IgD-negative memory B cell (primary cell): Measurements from ENCODE around the gene TUBGCP3. TPM values are rescaled to one million over a fixed set of nuclear protein-coding genes. Genes with fewer than 3 reads are reported as not detected.

Experiments
- H3K27ac Mint-ChIP-seq, 3 donors: one replicate each; pipeline ENCODE4 v1.8.0; 2020 to 2022; ENCODE audit warnings: mild to moderate bottlenecking in 3 of 3, mixed read lengths in 3 of 3, moderate library complexity in 1 of 3
- H3K27me3 Mint-ChIP-seq: one replicate; pipeline ENCODE4 v1.8.0; 2021; ENCODE audit warnings: mixed read lengths
- H3K36me3 Mint-ChIP-seq: one replicate; pipeline ENCODE4 v1.8.0; 2020; ENCODE audit warnings: mild to moderate bottlenecking, mixed read lengths
- H3K4me1 Mint-ChIP-seq, 3 donors: one replicate each; pipeline ENCODE4 v1.8.0; 2020 to 2022; ENCODE audit warnings: mixed read lengths in 3 of 3, mild to moderate bottlenecking in 1 of 3
- H3K4me3 Mint-ChIP-seq, 4 donors: one replicate each; pipeline ENCODE4 v1.8.0; 2020 to 2022; ENCODE audit warnings: mild to moderate bottlenecking in 4 of 4, mixed read lengths in 4 of 4, moderate library complexity in 3 of 4
- H3K9me3 Mint-ChIP-seq, 3 donors: one replicate each; pipeline ENCODE4 v1.8.0; 2020 to 2021; ENCODE audit warnings: mixed read lengths in 3 of 3, mild to moderate bottlenecking in 1 of 3
- polyA plus RNA-seq: library from polyadenylated mRNA; unstranded; fragments of 300-500 nt; fragmentation: Illumina TruSeq; gene quantifications from one replicate; pipeline ENCODE4 v1.2.3, GENCODE V29; 2021

TUBGCP3 gene
- polyA plus RNA-seq, 1 donor from 2014 or later, result 17.9 TPM

DNA sequence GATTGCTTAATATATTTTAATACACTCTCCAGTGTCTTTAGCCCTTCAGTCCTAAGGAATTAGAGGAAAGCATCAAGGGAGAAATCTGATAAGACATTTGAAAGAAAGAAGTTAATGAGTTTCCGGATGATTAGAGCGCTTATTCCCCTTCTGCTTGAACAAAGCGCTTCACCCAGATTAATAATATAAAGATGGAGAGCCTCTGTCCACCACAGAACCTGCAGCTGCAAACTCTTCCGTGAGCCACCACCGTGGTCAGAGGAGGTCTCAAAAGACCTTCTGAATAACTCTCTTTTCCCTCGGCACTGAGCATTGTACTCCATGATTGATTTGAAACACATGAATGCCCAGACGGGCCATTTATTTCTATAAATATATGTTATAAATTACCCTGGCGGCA is 14.2 kb upstream of the TUBGCP3 start:
- Mint-ChIP-seq H3K36me3 (no peaks in the 10 kb centered on the region), H3K4me1 (peaks cover 0 to 9% (median 8%) of the 10 kb centered on the region in 3 donors), H3K27me3 (peaks cover 7% of the 10 kb centered on the region), H3K9me3 (no peaks in the 10 kb centered on the region), H3K4me3 (no peak overlapping the region), H3K27ac (no peak overlapping the region)

DNA sequence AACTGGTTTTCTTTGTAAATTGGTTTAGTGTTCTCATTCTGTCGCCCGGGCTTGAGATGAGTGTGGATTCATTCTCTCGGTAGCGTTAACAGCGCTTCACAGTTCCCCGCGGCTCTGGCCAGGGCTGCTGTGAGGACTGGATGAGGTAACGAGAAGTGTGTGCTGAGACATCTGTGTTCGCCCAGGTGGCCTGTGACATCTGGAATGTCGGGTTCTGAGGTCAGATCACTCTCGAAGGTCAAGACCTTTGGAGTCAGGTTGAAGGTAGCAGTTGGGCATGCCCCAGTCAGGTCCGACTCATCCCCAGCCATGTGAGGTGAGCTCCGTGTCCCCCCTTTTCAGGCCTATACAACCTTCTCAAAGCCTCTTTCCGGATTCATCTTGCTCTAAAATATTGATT is 13.4 kb upstream of the TUBGCP3 start:
- no peak overlapping the region for H3K4me3 Mint-ChIP-seq
- no peaks in the 10 kb centered on the region for H3K36me3 Mint-ChIP-seq
- peaks cover 10% of the 10 kb centered on the region for H3K27me3 Mint-ChIP-seq
- H3K27ac Mint-ChIP-seq, result no peak overlapping the region
- H3K9me3 Mint-ChIP-seq, result no peaks in the 10 kb centered on the region
- peaks cover 0 to 7% (median 6%) of the 10 kb centered on the region in 3 donors for H3K4me1 Mint-ChIP-seq

DNA sequence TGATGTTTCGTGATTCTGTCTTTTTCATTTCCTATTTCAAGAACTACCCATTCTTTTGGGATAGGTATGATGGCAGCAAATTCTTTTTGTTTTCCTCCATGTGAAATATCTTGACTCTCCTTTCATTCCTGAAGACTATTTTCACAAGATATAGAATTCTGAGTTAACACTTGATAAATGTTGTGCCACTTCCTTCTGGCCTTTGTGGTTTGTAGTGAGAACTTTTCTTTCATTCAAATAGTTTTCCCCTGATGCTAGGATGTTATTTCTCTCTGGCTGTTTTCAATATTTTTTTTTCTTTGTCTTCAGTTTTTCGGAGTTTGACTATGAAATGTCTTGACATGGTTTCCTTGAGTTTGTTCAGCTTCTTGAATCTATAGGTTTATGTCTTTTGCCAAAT is 8.3 kb upstream of the TUBGCP3 start:
- no peaks in the 10 kb centered on the region for H3K4me1 Mint-ChIP-seq
- H3K27ac Mint-ChIP-seq, result no peak overlapping the region
- peaks cover 12% of the 10 kb centered on the region for H3K27me3 Mint-ChIP-seq
- peaks cover 0 to 5% (median 0%) of the 10 kb centered on the region in 3 donors for H3K9me3 Mint-ChIP-seq
- H3K4me3 Mint-ChIP-seq, result no peak overlapping the region
- H3K36me3 Mint-ChIP-seq, result peaks cover 1% of the 10 kb centered on the region

DNA sequence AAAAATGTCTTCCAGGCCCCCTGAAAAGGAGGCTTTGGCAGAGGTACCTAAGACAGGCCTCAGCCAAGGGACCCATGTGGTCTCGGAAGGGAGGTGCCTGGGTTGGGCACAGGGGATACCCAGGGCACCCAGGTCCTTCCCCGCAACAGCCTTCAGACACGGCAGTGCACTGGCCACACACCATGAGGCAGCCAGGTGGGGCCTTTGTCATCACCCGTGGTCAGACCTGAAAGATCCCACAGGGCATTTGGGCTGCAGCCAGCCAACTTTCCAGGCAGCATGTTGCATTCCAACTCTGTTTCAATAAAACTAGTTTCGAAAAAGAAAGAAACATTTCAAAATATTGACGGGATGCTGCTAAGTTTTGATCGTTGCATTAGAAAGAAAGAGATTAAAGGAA is 4.7 kb upstream of the TUBGCP3 start:
- no peak overlapping the region for H3K27ac Mint-ChIP-seq
- H3K27me3 Mint-ChIP-seq, result peaks cover 11% of the 10 kb centered on the region
- H3K4me1 Mint-ChIP-seq, result peaks cover 0 to 8% (median 3%) of the 10 kb centered on the region in 3 donors
- H3K36me3 Mint-ChIP-seq, result peaks cover 1% of the 10 kb centered on the region
- H3K9me3 Mint-ChIP-seq, result peaks cover 0 to 5% (median 4%) of the 10 kb centered on the region in 3 donors
- H3K4me3 Mint-ChIP-seq, result no peak overlapping the region

DNA sequence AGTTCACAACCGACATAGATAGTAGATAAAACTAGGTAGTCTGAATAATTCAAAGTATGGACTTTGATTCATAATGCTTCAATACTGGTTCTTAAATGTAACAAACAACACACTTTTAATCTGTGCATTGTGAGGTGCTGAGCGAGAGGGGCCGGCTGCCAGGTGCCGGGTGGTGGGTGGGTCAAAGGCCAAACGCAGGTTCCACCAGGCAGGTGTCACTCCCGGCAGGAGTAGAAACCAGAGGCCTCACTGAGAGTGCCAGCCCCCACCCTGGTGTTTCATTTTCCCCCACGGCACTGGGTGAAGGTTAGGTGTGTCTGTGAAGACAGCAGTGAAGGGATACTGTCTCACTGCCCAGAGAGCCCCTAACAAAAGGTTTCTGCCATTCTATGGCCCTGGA is 4.2 kb upstream of the TUBGCP3 start:
- Mint-ChIP-seq H3K27me3 (peaks cover 10% of the 10 kb centered on the region), H3K4me3 (no peak overlapping the region), H3K27ac (no peak overlapping the region), H3K36me3 (peaks cover 1% of the 10 kb centered on the region), H3K4me1 (peaks cover 2 to 10% (median 5%) of the 10 kb centered on the region in 3 donors), H3K9me3 (peaks cover 0 to 5% (median 4%) of the 10 kb centered on the region in 3 donors)

DNA sequence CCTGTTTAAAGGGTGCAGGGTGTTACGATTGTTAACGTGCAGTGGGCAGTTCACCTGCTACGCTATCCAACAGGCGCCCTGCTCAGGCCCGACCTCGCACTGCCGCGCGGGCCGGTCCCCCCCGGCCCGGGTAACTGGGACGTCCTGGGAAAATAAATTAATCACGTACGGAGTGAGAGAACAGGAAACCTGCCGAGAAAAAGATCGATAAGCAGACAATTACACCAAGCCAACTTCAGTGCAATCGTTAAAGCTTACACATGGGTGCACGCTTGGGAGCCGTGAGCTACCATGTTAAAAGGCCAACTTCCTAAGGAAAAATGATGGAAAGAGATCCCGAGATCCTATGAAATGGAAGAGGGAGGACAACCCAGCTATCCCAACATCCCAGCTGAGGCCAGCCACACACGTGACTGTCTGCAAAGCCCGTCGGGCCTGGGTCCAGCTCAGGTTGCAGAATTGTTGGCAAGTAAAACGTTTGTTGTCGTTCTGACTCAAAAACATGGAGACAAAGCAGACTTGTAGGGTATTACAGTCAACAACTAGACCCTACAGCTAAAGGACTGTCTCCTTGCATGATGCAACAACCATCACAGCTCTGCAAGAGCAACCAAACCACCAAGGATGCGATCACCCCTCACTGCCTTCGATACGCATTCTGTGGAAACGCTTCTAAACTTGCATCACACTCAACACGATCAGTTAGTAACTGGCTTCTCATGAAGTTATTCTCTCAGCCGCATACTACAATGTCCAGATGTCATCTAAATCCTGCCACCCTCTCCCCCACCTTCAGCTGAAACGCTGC is 741 bp upstream of the TUBGCP3 start:
- H3K36me3 Mint-ChIP-seq, result peaks cover 1% of the 10 kb centered on the region
- peaks cover 14 to 25% (median 18%) of the 10 kb centered on the region in 3 donors for H3K4me1 Mint-ChIP-seq
- peaks cover 0 to 4% (median 0%) of the 10 kb centered on the region in 3 donors for H3K9me3 Mint-ChIP-seq
- peak overlapping the region; percentile 76 to 96 (median 84) for H3K4me3 Mint-ChIP-seq
- H3K27me3 Mint-ChIP-seq, result no peaks in the 10 kb centered on the region
- peak overlapping the region; percentile 87 to 97 (median 95) for H3K27ac Mint-ChIP-seq

DNA sequence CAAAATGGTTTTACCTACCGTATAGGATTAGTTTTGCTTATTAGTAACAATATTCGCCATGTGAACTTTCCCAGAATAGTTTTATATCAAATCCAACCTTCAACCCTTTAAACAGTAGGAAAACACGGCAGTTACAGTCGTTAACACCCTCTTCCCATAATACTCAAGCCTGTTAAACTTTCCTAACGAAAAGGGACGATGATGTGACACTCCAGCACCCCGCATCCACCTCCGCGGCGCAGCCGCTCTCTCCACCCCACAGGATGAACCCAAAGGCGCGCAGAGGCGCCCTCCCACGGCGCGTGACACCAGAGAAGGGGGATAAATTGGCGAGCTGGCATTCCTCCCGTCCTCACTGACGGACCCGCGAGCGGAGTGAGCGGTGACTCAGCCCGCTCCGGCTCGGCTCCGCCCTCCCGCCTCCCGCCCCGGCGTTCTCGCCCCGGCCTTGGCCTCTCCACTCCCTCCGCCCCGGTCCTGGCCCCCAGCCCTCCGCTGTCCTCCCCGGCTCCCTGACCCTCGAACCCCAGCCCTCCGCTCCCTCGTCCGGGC is 665 bp downstream of the TUBGCP3 start:
- Mint-ChIP-seq H3K9me3 (peaks cover 0 to 4% (median 0%) of the 10 kb centered on the region in 3 donors), H3K27me3 (no peaks in the 10 kb centered on the region), H3K36me3 (no peaks in the 10 kb centered on the region), H3K4me3 (peak overlapping the region; percentile 83 to 96 (median 91)), H3K27ac (peak overlapping the region; percentile 87 to 97 (median 90)), H3K4me1 (peaks cover 24 to 39% (median 30%) of the 10 kb centered on the region in 3 donors)

DNA sequence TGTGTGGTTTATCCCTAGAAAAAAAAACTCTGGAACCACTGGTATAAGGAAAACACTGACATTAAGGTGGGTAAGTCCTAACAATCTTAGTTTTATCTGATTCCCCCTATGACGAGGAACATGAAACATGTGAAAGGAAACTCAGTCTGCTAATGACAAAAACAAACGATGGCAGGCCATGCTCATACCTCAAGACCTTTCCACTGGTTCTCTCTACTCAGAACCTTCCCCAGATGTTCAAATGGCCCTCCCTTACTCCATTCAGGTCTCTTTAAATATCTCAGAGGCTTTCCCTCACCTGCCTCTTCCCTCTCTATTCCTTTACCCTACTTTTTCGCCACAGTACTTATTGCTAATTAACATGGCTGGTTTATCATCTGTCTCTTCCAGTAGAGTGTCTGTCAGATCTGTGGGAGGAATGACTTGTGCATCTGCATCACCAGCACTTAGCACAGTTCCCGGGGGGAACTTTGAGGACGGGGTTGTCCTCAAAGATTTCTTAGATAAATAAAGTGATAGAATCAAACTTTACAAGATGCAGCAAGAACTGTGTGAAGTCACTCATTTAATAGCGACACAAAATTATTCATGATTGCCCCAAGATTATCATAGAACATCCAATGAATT is 1.5 kb downstream of the TUBGCP3 start:
- peaks cover 3% of the 10 kb centered on the region for H3K36me3 Mint-ChIP-seq
- peaks cover 0 to 4% (median 0%) of the 10 kb centered on the region in 3 donors for H3K9me3 Mint-ChIP-seq
- H3K4me3 Mint-ChIP-seq, result peak overlapping the region; percentile 83 to 96 (median 91)
- H3K27me3 Mint-ChIP-seq, result no peaks in the 10 kb centered on the region
- peaks cover 29 to 47% (median 36%) of the 10 kb centered on the region in 3 donors for H3K4me1 Mint-ChIP-seq
- H3K27ac Mint-ChIP-seq, result peak overlapping the region in 2 of 3 donors; percentile 55 to 87

DNA sequence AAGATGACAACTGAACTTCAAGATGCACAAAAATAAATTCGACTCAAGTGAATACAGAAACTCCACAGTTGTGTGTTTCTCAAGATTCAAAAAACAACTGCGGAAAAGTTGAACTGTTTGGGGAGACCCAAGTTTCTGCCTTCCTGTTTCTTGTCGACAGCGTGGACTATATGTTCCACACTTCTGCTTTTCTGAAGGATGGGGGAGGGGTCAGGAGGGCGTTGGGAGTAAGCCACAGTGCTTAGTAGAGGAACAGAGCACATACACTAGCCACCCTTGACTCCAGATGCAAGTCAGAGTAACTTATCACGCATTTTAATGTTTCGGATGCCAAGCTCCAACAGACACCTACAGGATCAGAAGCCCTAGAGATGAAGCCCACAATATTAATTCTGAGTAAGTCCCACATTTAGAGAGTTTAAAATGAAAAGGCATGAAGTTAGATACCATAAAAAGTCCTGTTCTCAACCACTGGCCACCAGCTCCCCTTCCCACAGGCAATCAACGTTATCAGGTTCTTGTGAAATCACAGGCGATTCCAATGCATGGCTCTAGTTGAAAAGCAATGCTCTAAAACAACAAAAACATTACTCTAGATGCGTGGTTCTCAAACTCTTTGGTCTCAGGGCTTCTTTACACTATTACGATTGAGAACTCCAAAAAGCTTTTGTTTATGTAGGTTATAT is 4.2 kb downstream of the TUBGCP3 start:
- peak overlapping the region; percentile 23 to 85 (median 41) for H3K27ac Mint-ChIP-seq

DNA sequence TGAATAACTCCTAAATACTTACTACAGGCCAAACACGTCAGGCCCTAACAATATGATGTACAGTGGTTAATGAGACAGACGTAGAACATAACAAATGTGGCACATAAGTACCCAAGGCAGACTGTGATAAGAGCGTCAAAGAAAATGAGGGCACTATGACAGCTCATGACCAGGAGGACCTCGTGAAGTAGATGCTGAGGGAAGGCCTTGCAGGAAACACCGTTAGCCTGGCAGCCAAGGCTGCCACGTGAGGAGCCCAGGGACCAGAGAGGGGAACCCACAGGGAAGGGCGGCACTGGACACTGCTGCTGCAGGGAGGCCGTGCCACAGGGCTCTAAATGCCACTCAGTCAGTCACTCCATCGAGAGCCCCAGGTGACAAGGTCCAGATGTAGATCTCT is 5.7 kb downstream of the TUBGCP3 start:
- H3K4me3 Mint-ChIP-seq, result no peak overlapping the region

More for the DNA sequence above, 4.2 kb downstream of the TUBGCP3 start:
- no peaks in the 10 kb centered on the region for H3K27me3 Mint-ChIP-seq
- no peaks in the 10 kb centered on the region for H3K9me3 Mint-ChIP-seq
- H3K4me1 Mint-ChIP-seq, result peaks cover 32 to 54% (median 39%) of the 10 kb centered on the region in 3 donors
- H3K36me3 Mint-ChIP-seq, result peaks cover 3% of the 10 kb centered on the region
- H3K4me3 Mint-ChIP-seq, result peak overlapping the region; percentile 35 to 91 (median 66)

DNA sequence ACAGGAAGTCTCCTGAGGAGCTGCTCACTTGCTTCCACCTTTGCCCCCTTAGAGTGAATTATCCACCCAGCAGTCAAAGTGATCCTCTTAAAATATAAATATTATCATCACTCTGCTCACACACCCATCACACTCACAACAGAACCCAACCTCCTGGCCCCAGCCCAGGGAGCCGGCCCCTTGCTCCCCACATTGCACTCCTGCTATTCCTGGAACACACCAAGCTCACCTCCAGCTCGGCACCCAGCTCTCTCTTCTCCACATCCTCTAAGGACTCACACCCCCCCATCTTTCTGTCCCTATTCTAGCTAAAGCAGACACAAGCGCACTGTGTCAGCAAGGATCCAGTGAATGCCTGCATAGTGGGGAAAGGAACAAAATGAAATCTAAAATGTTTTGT is 7.0 kb downstream of the TUBGCP3 start:
- H3K36me3 Mint-ChIP-seq, result peaks cover 8% of the 10 kb centered on the region
- no peak overlapping the region for H3K27ac Mint-ChIP-seq
- peaks cover 33 to 51% (median 35%) of the 10 kb centered on the region in 3 donors for H3K4me1 Mint-ChIP-seq
- H3K4me3 Mint-ChIP-seq, result no peak overlapping the region
- peaks cover 0 to 4% (median 0%) of the 10 kb centered on the region in 3 donors for H3K9me3 Mint-ChIP-seq
- H3K27me3 Mint-ChIP-seq, result no peaks in the 10 kb centered on the region

More for the DNA sequence above, 5.7 kb downstream of the TUBGCP3 start:
- peaks cover 34 to 53% (median 41%) of the 10 kb centered on the region in 3 donors for H3K4me1 Mint-ChIP-seq
- H3K36me3 Mint-ChIP-seq, result peaks cover 7% of the 10 kb centered on the region
- peak overlapping the region in 1 of 3 donors; percentile 14 for H3K27ac Mint-ChIP-seq
- peaks cover 0 to 1% (median 0%) of the 10 kb centered on the region in 3 donors for H3K9me3 Mint-ChIP-seq
- no peaks in the 10 kb centered on the region for H3K27me3 Mint-ChIP-seq

DNA sequence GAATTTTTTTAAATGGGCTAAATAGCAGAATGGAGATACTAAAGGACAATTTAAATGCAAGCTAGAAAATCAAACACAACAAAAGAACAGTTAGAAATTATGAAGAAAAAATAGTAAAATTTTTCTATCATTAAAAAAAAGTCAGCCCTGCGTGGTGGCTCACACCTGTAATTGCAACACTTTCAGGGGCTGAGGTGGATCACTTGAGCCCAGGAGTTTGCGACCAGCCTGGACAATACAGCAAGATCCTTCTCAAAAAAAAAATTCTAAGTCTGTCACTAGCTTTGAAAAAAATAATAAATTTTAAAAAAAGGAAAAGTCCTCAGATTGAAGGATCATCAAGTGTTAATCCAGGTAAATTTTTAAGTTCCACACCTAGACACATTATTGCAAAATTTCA is 7.7 kb downstream of the TUBGCP3 start:
- peaks cover 39 to 57% (median 40%) of the 10 kb centered on the region in 3 donors for H3K4me1 Mint-ChIP-seq
- peaks cover 0 to 4% (median 0%) of the 10 kb centered on the region in 3 donors for H3K9me3 Mint-ChIP-seq
- no peak overlapping the region for H3K4me3 Mint-ChIP-seq
- H3K36me3 Mint-ChIP-seq, result peaks cover 8% of the 10 kb centered on the region
- peak overlapping the region in 1 of 3 donors; percentile 65 for H3K27ac Mint-ChIP-seq
- H3K27me3 Mint-ChIP-seq, result no peaks in the 10 kb centered on the region

DNA sequence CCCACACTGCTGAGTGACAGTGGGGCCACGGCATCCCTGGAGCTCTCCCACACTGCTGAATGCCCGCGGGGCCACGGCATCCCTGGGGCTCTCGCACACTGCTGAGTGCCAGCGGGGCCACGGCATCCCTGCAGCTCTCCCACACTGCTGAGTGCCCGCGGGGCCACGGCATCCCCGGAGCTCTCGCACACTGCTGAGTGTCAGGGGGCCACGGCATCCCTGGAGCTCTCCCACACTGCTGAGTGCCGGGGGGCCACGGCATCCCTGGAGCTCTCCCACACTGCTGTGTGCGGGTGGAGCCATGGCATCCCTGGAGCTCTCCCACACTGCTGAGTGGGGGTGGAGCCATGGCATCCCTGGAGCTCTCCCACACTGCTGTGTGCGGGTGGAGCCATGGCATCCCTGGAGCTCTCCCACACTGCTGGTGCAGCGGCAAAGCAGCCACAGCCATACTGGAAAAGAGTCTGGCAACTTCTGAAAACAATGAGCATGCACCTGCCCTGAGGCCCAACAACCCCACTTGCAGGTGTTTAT is 8.6 kb downstream of the TUBGCP3 start:
- Mint-ChIP-seq H3K36me3 (peaks cover 8% of the 10 kb centered on the region), H3K4me3 (no peak overlapping the region), H3K27me3 (no peaks in the 10 kb centered on the region), H3K27ac (no peak overlapping the region), H3K9me3 (peaks cover 0 to 4% (median 0%) of the 10 kb centered on the region in 3 donors), H3K4me1 (peaks cover 42 to 65% (median 45%) of the 10 kb centered on the region in 3 donors)

DNA sequence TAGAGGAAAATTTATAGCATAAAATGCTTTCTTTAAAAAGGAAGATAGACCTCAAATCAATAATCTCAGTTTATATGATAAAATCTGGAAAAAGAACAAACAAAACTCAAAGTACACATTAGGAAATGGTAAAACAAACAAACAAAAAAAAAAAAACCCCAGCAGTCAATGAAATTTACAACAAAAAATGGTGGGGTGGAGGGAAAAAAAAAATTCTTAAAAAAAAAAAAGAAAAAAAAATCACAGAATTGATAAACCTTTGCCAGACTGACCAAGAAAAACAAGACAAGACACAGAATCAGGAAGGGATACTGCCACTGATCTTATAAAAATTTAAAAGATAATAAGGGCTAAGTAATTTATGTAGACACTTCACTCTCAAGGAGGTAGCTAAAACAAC is 11.2 kb downstream of the TUBGCP3 start:
- Mint-ChIP-seq H3K27ac (no peak overlapping the region), H3K4me3 (no peak overlapping the region), H3K4me1 (peaks cover 33 to 58% (median 42%) of the 10 kb centered on the region in 3 donors)

More for the DNA sequence above, 11.2 kb downstream of the TUBGCP3 start:
- peaks cover 0 to 4% (median 0%) of the 10 kb centered on the region in 3 donors for H3K9me3 Mint-ChIP-seq
- H3K36me3 Mint-ChIP-seq, result peaks cover 8% of the 10 kb centered on the region
- no peaks in the 10 kb centered on the region for H3K27me3 Mint-ChIP-seq
